SHP77 (cell line): ENCODE results near the gene FOXP3.
A peak's percentile ranks its signal among the peaks of the same experiment; 100 is the strongest.

Source experiments
- DNase-seq, 2 experiments: peaks; one replicate each; lab custom pipeline; 2025; lab: John Stamatoyannopoulos, UW

The FOXP3 gene

DNA sequence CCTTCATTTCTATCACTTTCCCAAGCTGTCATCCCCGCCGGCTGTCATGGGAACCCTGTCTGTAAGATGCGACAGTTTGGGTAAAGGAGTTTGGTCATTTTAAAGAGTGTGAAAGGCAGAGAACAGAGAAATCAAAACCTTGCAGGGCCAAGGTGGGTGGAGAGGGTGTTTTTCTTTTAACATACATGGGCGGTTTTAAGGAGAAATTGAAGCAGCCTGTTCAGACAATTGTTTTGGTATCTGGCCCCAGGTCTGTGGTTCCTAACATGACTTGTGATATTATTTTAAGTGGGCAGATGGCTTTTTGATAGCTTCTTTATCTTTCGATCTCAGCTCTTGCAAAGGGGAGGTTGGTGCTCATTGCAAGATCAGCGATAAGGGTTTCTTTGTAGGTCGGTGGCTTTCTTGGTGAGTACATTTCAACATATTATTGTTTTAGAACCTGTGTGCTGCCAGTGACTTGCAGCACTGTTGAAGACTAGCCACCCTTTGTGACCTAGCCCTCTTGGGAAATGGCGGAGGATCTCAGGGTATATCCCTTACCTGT, 8.7 kb upstream of the FOXP3 start:
- no peak for DNase-seq

DNA sequence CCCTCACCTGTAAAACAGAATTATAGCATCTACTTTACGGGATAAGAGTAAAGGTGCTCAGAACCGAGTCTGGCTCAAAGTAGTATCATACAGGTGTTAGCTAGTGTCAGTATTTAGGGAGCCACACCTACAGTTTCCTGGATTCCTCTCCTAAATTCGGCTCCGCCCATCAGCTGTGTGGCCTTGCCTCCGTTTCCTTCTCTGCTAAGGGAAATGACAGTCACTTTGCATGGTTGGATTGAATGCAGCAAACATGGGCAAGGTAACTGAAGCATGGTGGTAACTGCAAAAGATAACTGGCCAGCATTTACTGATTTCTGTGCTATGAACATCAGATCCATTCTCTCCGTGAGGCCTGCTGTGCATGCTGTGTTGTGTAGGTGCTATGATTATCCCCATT, 7.9 kb upstream of the FOXP3 start:
- no peak for DNase-seq

DNA sequence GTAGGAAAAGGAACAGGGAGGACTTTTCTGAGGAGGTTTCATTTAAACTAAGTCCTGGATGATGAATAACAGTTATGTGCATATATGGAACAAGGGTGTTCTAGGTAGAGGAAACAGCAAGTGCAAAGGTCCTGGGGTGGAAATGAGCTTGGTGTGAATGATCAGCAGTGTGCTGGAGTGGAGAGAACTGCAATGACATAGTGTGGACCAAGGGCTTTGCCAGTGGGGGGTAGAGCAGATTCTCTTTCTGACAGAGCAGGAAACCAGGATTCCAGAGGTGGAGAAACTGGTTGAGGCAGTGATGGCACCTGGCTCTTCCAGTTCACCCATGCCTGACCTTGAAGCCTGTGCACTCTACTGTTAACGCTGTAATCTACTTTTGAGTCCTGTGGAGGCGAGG, 6.8 kb upstream of the FOXP3 start:
- no peak for DNase-seq

DNA sequence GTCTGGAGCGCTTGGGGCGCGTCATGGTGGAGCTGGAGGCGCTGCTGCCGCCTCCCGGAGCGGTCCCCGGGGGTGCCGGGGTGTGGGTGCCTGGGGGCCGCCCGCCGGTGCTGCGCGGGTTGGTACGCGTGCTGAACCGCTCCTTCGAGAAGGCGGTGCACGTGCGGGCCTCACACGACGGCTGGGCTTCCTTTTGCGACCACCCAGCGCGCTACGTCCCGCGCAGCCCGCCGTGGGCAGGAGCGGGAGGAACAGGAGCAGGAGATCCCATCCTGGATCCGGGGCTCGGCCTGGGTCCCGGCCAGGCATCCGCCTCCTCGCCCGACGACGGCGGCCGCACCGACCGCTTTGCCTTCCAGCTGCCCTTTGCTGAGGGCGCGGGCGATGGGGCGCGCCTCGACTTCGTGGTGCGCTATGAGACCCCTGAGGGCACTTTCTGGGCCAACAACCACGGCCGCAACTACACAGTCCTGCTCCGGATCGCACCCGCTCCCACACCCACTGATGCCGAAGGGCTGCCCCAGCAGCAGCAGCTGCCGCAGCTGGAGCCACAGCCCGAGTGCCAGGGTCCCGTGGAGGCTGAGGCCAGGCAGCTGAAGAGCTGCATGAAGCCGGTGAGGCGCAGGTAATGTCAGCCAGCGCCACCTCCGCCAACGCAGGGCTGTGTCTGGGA, 5.9 kb upstream of the FOXP3 start:
- no peak for DNase-seq

DNA sequence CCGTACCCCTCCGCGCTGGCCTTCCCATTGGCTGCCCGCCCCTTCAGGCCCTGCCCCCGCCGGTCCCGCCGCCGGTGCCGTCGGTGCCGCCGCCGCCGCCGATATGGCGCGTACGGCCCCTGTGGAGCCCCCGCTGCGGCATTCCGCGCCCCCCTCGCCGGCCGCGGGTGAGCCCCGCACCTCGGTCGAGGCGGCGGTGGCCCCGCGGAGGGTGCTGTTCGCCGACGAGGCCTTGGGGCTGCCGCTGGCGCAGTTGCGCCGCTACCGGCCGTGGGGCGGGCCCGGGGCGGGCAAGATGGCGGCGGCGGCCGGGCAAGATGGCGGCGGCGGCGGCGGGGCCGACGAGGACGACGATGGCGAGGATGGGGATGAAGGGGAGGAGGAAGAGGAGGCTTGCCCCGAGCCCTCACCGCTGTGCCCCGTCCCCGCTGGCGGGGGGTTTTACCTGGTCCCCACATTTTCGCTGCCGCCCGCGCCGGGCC, 5.3 kb upstream of the FOXP3 start, which contains the start of gene PPP1R3F:
Gene PPP1R3F, plus strand, starts transcription at position 27 of the 482 bp plus-strand sequence. Its CDS starts 77 bp downstream, at position 104.
- no peak for DNase-seq

DNA sequence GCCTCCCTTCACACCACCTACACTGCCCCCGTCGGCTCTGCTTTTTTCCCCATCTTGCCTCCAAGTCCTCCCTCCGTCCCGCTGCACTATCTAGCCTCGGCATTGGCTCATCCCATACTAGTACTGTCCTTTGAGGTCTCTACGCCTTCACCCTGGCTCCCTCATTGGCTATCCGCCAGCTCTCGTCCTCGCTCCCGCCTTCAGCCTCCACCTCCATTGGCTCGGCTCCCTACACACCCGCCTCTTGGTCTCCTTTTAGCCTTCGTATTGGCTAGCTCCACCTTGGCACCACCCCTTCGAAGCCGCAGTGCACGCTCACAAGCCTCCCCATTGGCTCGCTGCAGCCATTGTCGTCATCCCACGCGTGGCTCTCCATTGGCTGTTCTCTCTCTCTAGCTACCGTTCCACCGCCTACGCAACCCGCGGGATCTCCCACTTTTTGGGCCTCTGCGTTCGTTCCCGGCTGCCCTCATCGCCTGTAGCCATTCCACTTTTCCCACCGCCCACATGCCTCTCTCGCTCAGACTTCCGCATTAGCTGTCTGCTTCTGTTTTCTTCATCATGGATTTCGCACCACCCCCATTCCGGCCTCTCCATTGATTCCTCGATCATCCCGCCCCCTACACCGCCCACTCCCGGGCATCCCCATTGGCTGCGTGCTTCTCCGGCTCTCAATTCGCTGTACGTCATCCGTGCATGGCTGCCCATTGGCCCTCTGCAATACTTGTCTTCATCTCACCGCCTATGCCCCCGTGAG, 4.7 kb upstream of the FOXP3 start:
- DNase-seq, result peak; percentile 91 to 93

DNA sequence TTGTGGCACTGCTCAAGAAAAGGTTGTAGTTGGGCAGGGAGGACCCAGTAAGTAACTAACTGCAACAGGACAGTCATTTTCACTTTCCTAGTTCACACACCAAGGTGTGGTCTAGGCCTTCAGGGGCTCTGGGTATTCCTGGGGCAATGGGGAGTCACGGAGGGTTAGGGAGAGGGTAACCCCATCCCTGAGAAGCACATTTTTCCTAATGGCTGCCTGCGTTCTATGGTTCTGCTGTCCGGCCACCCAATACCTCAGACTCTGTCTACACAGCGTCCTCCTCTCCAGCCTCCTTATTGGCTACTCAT, 4.1 kb upstream of the FOXP3 start:
- DNase-seq, result no peak

DNA sequence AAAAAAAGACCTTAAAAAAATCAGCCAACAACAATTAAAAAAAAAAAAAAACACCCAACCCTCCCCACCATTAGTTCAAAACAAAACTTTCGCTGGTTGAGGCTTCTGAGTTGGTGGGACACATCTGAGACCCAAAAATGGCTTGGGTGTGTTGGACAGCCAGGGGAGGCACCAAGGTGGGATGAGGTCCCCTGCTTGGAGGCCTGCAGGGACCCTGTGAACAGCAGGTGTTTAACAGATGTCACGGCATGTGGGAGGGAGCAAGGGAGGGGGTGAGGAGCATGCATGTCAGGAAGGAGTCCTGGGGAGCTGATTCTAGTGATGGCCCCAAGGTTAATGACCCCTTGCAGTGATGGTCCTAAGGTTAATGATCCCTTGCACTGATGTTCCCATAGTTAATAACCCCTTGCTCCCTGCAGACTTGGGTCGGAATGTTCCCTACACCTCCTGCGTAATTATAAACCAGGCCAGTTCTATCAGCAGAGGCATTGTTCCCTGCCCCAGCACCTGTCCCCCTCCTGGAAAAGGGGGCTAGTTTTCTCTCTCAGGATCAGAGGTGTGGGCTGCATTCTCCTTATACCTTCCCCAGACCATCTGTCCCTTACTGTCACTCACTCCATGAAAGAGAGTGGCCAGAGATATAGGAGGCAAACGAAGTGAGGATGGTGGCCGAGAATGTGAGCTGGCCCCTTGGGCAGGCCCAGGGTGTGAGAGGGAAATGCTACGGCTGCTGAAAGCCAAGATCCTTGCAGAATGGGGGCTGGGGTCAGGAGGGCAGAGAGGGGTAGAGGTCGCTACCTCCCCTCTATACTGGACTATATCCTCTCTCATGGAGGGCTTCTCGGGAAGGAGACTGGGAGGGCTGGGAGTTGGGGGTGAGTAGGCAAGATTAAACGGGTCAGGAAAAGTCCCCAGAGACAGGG, 2.3 kb upstream of the FOXP3 start:
- DNase-seq, result no peak

DNA sequence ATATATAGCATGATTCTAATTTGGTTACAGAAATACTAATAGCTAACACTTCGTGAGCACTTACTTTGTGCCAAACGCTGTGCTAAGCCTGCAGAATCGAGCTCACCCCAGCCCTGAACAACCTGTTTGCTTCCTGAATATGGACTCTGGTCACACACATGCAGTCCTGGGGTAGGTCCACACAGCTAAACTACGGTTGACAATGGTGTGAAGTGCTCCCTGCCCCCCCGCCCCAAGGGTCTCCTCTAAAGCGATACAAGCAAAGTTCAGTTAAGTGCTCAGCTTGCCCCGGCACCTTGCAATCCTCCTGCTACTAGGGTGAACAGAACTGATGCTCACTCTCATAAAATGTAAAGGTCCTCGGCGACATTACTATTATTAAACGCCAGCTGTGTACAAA, 879 bp downstream of the FOXP3 start:
- DNase-seq, result no peak

DNA sequence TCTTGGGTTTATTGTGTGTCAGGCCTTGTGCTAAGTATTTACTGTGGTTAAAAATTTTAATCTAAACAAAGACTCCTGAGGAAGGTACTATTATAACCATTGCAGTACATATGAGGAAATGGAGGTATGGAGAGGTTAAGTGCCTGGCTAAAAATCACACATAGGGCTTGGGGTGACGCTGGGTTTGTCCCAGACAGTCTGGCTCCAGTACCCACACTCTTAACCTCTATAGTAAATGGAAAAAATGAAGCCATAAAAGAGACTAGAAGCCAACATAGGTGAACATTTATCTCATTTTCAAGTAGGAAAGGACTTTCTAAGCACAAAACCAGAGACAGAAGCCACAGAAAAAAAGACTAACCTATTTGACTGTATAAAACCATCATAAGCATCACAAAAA, 1.9 kb downstream of the FOXP3 start:
- DNase-seq, result no peak

DNA sequence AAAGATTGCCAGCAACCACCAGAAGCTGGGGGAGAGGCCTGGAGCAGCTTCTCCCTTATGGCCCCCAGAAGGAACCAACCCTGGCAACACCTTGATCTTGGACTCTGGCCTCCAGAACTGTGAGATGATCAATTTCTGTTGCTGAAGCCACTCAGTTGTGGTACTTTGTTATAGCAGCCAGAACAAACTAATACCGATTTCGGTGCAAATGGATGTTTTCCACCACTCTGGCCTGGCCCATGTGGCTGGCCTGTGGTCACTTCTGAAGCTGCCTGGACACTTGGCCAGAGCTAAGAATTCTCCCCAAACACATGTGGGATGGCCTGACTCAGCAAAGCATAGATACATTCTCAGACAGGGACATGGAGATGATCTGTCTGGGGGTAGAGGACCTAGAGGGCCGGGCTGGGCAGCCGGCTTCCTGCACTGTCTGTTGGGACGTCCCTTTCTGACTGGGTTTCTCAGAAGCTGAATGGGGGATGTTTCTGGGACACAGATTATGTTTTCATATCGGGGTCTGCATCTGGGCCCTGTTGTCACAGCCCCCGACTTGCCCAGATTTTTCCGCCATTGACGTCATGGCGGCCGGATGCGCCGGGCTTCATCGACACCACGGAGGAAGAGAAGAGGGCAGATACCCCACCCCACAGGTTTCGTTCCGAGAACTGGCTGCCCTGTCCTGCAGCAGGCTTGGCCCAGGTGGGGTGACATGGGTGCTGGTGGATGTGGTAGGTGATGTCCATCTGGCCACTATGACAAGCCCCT, 4.1 kb downstream of the FOXP3 start:
- DNase-seq, result no peak

DNA sequence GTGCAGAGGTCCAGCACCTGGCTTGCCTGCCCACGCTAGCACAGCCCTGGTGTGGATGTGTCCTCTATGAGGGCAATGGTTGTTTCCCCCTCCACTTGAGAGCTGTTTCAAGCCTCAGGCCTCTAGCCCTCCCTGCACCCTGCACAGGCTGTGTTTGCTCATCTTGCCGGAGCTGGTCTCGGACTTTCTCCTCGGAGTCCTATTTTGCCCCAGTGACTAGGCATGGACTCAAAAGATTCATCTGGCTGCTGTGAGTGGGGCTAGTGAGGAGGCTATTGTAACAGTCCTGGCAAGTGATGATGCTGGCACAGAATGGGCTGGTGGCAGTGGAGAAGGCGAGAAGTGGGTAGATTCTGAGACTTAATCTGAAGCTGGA, 5.8 kb downstream of the FOXP3 start:
- no peak for DNase-seq

DNA sequence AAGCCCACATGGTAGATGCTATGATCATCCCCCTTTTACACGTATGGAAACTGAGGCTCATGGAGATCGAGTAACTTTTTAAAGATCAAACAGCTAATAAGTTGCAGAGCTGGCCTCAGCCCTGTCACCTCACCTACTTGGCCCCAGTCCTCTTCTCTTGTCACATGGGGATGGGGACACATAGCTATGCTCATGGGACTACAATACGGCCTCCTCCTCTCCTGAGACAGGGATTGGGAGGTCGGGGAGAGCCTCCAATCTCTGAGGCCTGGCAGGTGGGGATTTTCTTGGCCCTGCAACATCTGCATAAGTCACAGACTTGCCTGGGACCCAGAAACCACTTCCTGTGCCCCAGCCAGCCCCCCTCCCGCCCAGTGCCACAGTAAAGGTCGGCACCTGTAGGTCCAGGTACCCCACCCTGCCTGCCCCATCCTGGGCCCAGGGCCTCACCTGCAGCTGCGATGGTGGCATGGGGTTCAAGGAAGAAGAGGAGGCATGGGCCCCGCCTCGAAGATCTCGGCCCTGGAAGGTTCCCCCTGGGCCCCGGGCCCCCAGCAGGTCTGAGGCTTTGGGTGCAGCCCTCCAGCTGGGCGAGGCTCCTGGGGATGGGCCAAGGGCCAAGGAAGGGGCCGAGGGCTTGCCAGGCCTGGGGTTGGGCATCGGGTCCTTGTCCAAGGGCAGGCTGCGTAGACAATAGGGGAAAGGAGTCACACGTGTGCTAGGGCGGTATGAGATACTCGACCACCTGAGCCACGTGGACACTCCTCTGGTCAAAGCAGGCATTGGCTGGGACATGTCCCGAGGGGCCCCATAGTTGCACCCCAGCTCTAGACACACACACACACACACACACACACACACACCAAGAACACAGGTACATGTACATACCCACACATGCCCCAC, 6.4 kb downstream of the FOXP3 start:
- no peak for DNase-seq

DNA sequence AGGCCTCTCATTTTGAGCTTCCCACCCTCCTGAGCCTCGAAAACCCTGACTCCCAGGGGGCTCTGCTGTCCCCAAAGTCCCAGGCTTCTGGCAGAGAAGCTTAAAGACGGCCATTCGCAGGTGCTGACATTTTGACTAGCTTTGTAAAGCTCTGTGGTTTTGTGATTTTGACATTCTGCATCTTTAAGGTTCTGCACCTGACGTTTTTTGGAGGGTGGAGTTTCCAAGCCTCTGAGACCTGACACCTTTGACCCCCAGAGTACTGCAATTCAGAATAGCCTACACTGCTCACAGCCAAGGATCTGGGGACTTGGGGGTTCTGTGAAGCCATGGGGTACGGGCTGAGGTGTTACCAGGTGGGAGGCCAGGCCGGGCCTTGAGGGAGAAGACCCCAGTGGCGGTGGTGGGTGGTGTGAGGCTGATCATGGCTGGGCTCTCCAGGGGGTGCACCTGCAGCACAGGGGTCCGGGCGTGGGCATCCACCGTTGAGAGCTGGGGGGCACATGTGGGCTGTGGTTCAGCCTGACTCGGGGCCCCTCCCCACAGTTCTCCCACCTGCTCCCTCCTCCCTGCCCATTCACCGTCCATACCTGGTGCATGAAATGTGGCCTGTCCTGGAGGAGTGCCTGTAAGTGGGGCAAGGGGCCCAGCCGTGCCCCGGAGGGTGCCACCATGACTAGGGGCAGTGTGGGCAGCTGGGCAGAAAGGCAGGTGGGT, 7.3 kb downstream of the FOXP3 start:
- DNase-seq, result no peak

DNA sequence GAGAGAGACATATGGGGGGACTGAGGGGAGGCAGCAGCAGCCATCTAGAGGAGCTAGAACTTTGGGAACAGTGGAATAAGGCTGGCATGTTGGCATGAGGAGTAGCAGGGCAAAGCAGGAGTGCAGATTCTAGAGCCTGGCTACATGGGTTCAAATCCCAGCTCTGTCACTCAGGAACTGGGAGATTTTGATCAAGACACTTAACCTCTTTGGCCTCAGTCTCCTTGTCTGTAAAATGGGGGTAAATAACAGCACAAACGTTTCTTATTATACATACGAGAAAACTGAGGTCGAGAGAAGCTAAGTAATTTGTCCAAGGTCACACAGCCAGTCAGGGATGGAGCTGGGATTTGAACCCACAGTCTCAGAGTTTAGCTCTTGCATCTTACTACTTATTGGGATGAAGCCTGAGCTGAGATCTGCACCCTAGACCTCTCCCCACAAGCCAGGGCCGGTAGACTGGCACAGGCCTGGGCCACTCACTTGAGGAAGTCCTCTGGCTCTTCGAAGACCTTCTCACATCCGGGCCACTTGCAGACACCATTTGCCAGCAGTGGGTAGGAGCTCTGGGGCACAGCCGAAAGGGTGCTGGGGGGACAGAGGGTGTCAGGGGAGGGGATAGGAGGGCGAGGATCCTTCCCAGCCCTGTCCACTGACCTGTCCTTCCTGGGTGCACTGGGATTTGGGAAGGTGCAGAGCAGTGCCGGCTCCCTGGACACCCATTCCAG, 8.1 kb downstream of the FOXP3 start:
- no peak for DNase-seq

DNA sequence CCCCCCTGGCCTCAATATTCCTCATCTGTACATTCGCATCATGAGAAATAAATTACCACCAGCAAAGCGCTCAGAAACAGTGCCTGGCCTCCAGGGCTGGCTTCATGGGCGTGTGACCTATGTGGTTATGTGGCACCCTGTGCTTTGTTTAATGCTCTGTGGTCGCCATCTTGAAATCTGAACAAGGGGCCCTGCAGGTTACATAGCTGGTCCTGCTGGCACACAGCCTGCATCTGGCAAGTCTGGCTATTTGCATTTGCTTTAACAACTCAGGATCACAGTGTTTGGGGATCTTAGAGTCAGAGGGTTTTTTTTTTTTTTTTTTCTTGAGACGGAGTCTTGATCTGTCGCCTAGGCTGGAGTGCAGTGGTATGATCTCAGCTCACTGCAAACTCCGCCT, 9.9 kb downstream of the FOXP3 start:
- no peak for DNase-seq

DNA sequence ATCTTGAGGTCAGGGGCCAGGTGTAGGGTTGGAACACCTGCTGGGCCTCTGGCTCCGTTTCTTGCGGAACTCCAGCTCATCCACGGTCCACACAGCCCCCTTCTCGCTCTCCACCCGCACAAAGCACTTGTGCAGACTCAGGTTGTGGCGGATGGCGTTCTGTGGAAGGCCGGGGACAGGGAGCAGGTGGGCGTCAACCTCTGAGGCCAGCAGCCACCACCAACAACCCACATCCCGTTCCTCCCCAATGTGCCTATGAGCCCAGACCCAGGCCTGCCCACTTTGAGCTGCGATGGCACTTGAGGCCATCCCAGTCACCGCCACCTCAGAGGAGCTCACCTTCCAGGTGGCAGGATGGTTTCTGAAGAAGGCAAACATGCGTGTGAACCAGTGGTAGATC, 13.2 kb downstream of the FOXP3 start:
- no peak for DNase-seq

DNA sequence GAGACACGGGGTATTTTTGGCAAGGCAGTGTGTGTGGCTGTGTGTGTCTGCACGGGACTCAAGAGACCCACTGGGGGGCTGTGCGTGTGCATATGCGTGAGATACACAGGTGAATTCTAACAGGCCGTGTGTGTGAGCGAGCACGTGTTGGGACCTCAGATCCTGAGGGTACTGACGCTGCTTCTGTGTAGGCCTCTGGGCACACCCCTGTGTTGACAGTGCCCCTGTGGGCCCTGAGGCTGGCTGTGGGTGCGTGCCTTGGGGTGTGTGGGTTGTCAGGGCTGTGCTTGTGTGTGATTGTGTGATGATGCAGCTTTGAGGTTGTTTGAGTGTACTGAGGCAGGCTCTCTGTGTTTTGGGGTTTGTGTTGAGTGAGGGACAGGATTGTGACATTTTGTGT, 13.9 kb downstream of the FOXP3 start:
- no peak for DNase-seq

DNA sequence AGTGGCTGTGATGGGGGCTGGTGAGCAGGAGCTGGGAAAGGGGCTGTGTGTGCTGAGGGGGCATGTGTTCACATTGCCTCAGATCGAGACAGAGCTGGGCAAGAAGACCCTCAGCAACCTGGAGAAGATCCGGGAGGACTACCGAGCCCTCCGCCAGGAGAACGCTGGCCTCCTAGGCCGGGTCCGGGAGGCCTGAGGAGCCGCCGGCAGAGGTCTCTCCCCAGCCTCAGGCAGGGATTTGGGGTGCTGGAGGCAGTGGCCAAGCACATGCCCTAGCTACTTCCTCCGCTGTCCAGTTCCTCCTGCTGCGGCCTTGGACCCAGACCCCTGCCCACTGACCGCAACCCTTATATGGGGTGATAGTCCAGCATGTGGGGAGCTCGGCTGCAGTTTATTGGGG, 14.4 kb downstream of the FOXP3 start:
- DNase-seq, result no peak
